Coronary artery (tissue), 2 donors: ENCODE data around the gene TCEANC2.
"Not testable (repeated sequence)": the region's sequence is repeated elsewhere in the genome, so short reads cannot be mapped to it uniquely, and the experiment has no call there.

Experiments
- DNase-seq: peaks from one replicate; pipeline ENCODE4 v3.0.0-alpha.2; 2017; ENCODE audit warnings: low spot score
- H3K27ac ChIP-seq, 2 donors: fragments of 200-600 bp; sonication (generic); one replicate each; pipeline ENCODE4 v1.5.1; 2016 to 2019
- H3K4me3 ChIP-seq: fragments of 200-600 bp; sonication (generic); 2 replicates; pipeline ENCODE4 v1.5.1; 2016; ENCODE audit warnings: mild to moderate bottlenecking, moderate library complexity
- TF ChIP-seq, protein P1 (sequence below): fragments of 200-600 bp; sonication (generic); IDR thresholded peaks from one replicate; pipeline ENCODE4 v1.5.1; 2019; ENCODE audit warnings: antibody characterized with exemption

TCEANC2 gene

GRCh38 chr1:54052934-54053744 is at the start of gene TCEANC2, which contains the start of gene TMEM59:
TCEANC2 (plus strand) TSS chr1:54053608; CDS start chr1:54054423, 815 bp downstream.
TMEM59 (minus strand) TSS chr1:54053204; CDS start chr1:54053188, 16 bp downstream.
- TF ChIP-seq, protein P1, sequence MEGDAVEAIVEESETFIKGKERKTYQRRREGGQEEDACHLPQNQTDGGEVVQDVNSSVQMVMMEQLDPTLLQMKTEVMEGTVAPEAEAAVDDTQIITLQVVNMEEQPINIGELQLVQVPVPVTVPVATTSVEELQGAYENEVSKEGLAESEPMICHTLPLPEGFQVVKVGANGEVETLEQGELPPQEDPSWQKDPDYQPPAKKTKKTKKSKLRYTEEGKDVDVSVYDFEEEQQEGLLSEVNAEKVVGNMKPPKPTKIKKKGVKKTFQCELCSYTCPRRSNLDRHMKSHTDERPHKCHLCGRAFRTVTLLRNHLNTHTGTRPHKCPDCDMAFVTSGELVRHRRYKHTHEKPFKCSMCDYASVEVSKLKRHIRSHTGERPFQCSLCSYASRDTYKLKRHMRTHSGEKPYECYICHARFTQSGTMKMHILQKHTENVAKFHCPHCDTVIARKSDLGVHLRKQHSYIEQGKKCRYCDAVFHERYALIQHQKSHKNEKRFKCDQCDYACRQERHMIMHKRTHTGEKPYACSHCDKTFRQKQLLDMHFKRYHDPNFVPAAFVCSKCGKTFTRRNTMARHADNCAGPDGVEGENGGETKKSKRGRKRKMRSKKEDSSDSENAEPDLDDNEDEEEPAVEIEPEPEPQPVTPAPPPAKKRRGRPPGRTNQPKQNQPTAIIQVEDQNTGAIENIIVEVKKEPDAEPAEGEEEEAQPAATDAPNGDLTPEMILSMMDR: no peak

DNA sequence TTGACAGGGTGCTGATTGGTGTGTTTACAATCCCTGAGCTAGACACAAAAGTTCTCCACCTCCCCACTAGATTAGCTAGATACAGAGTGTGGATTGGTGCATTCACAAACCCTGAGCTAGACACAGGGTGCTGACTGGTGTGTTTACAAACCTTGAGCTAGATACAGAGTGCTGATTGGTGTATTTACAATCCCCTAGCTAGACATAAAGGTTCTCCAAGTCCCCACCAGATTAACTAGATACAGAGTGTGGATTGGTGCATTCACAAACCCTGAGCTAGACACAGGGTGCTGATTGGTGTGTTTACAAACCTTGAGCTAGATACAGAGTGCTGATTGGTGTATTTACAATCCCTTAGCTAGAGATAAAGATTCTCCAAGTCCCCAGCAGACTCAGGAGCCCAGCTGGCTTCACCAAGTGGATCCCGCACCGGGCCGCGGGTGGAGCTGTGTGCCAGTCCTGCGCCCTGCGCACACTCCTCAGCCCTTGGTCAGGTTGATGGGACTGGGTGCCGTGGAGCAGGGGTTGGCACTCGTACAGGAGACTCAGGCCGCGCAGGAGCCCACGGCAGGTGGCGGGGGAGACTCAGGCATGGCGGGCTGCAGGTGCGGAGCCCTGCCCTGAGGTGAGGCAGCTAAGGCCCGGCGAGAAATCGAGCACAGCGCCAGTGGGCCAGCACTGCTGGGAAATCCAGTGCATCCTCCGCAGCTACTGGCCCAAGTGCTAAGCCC is 49.5 kb upstream of the TCEANC2 start:
- not testable (repeated sequence) for H3K4me3 ChIP-seq, H3K27ac ChIP-seq, DNase-seq

More at GRCh38 chr1:54052934-54053744, at the start of gene TCEANC2, which contains the start of gene TMEM59:
- peak; percentile 99 for DNase-seq
- peak within 1 kb of the TSS; percentile 91 to 100 for H3K27ac ChIP-seq
- peak within 1 kb of the TSS; percentile 100 for H3K4me3 ChIP-seq

- no peak overlapping the region for H3K4me3 ChIP-seq
- TF ChIP-seq, protein P1: no peak
- no peak for DNase-seq
- H3K27ac ChIP-seq: no peak overlapping the region
Observed at GRCh38 chr1:54004481-54005049, 48.8 kb upstream of the TCEANC2 start.

- Histone ChIP-seq H3K27ac (no peak overlapping the region), H3K4me3 (no peak overlapping the region)
- DNase-seq: no peak
- TF ChIP-seq, protein P1: no peak
Observed at GRCh38 chr1:54006508-54006907, 46.9 kb upstream of the TCEANC2 start.

DNA sequence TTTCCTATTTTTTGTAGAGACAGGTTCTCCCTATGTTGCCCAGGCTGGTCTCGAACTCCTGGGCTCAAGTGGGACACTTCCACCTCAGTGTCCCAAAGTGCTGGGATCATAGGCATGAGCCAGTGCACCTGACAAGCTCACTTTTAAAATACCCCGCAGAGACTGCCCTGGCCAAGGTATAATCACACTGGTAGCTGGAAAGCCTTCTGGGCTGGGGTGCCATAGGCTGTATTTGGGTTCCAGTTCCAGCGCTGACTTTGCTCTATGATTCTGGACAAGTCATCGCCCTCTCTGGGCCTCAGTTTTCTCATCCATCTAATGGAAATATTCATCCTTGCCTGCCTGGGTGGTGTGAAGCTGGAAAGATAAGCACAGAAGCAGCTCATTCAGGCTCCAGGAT is 45.8 kb upstream of the TCEANC2 start:
- no peak for DNase-seq
- H3K4me3 ChIP-seq: no peak overlapping the region
- H3K27ac ChIP-seq: no peak overlapping the region
- TF ChIP-seq, protein P1: no peak

- TF ChIP-seq, protein P1: no peak
- no peak for DNase-seq
Observed at GRCh38 chr1:54008876-54009275, 44.5 kb upstream of the TCEANC2 start.

DNA sequence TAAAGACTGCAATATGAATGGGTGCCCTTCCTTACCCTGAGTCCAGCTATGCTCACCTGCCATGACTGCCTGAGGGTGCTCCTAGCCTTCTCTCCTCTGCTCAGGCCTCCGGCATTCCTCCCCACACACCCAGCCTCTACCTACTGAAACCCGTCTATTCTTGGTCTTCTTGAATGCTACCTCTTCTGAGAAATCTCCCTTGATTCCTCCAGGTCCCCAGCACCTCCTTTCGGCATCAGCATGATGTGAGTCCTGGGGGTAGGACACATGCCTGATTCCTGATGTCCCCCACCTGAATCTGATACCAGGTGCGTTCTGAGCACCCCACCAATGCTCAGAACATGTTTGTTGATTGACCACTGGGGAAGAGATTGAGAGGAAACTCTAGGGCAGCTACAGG is 44.0 kb upstream of the TCEANC2 start:
- DNase-seq: no peak
- Histone ChIP-seq H3K4me3 (no peak overlapping the region), H3K27ac (no peak overlapping the region)
- TF ChIP-seq, protein P1: no peak

More at GRCh38 chr1:54008876-54009275, 44.5 kb upstream of the TCEANC2 start:
- Histone ChIP-seq H3K27ac (no peak overlapping the region), H3K4me3 (no peak overlapping the region)
